PFSK-1 (cell line): ENCODE measurements around the gene NR2E3.

Source experiments
- FOXP2 ChIP-seq: optimal IDR thresholded peaks from 2 replicates; pipeline ENCODE3; 2011; ENCODE audit warnings: borderline replicate concordance, control low read depth, inconsistent platforms; ENCODE audit not compliant: insufficient read depth; ENCODE audit errors: extremely low read length, extremely low read depth
- POLR2AphosphoS5 ChIP-seq: IDR thresholded peaks from 2 replicates; pipeline ENCODE4 v1.6.1; 2012; ENCODE audit warnings: low read depth, mild to moderate bottlenecking, control low read depth, low read length, moderate library complexity
- REST ChIP-seq, 2 experiments: IDR thresholded peaks; 2 replicates each; pipeline versions ENCODE4 v1.6.1 to v1.8.0; 2011 to 2012; ENCODE audit warnings: low read depth in 2 of 2, low read length in 2 of 2, control low read depth in 1 of 2, inconsistent platforms in 1 of 2, mild to moderate bottlenecking in 1 of 2, moderate library complexity in 1 of 2; ENCODE audit not compliant: insufficient read depth in 1 of 2
- SIN3A ChIP-seq: IDR thresholded peaks from 2 replicates; pipeline ENCODE4 v1.6.1; 2012; ENCODE audit warnings: mild to moderate bottlenecking, low read length, moderate library complexity, borderline replicate concordance; ENCODE audit not compliant: insufficient read depth
- TAF1 ChIP-seq: IDR thresholded peaks from 2 replicates; pipeline ENCODE4 v1.6.1; 2012; ENCODE audit warnings: low read length, control low read depth, borderline replicate concordance; ENCODE audit not compliant: insufficient read depth

NR2E3 gene

GRCh38 chr15:71821547-71822129 is 11.3 kb downstream of the NR2E3 start:
- TF ChIP-seq FOXP2 (no peak), REST (IDR thresholded peaks at IDR 0.05; ENCODE audit: insufficient read depth in 1 of 2, low read depth in 2 of 2, low read length in 2 of 2) (no peak), POLR2AphosphoS5 (no peak), SIN3A (no peak), TAF1 (no peak)

DNA sequence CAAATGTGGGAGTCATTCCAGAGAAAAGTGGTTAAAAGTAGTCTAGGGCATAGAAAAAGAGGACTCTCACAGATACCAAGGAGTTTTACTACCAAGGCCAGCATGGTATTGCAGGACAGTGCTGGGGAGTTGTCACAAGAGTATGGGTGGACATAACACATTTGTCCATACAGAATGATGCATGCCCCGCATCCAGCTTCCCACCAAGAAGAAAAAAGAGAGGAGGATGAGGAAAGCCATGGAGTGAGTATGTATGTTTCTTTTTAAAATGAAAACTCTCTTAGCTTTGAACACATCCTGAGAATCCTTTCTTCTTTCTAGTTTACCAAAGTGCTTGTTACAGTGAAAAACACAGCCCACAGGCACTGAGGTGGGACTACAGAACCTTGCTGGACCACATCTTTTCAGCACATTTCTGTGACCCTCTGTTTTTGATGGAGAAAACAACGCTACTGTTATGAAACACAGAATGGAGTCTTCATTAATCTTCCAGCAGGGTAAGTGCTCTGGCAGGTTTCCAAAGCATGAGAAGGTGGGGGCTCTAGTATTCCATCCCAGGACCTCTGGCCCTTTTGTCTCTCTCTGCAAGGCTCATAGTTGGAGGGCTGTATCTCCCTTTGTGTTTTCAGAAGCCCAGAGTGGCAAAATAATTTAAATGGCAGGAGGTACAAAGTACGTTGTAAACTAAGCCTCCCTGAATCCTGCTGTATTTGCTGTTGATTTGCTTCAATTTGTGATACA is 12.7 kb downstream of the NR2E3 start:
- TF ChIP-seq POLR2AphosphoS5 (no peak), SIN3A (no peak), FOXP2 (no peak), REST (IDR thresholded peaks at IDR 0.05; ENCODE audit: insufficient read depth in 1 of 2, low read depth in 2 of 2, low read length in 2 of 2) (no peak), TAF1 (no peak)

GRCh38 chr15:71823801-71824200 is 13.4 kb downstream of the NR2E3 start:
- TF ChIP-seq SIN3A, result no peak
- no peak for TF ChIP-seq FOXP2
- TF ChIP-seq TAF1, result no peak
- TF ChIP-seq REST (IDR thresholded peaks at IDR 0.05; ENCODE audit: insufficient read depth in 1 of 2, low read depth in 2 of 2, low read length in 2 of 2), result no peak
- TF ChIP-seq POLR2AphosphoS5, result no peak

DNA sequence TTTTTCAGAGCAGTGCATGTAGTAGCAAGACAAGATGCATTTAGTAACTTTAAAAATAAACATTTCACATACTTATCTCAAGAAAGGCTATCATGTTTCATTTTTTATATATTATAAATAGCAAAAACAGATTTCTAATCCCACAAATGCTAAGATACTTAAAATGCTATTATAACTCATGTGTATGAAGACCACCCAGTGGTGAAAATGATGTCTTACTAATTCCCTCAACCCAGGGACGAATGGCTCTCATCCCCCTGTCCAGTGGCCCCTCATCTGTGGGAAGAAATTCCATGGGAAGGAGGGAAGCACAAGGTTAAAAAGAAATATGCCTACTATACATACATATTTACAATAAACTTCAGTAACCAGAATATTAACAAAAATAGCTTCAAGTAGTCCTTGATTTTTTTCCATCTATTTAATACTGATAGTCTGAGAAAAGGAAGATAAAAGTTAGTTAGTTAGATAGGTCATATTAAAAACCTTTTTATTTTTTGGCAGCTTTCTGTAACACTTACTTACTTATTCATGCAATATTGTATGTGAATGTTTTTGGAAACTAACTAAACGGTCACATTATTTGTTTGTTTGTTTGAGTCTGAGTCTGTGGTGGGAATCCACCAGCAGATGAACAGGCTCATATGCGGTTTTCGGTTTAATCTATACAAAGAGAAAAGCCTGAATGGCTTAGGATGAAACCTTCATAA is 14.8 kb downstream of the NR2E3 start:
- TF ChIP-seq TAF1, result no peak
- no peak for TF ChIP-seq SIN3A
- no peak for TF ChIP-seq FOXP2
- no peak for TF ChIP-seq REST (IDR thresholded peaks at IDR 0.05; ENCODE audit: insufficient read depth in 1 of 2, low read depth in 2 of 2, low read length in 2 of 2)
- TF ChIP-seq POLR2AphosphoS5, result no peak
